ENCODE results near the gene DUSP12.

Gene DUSP12

GRCh38 chr1:161770250-161770649, 20.7 kb downstream of the DUSP12 start:
- no peak for DNase-seq

GRCh38 chr1:161771161-161771560, 21.6 kb downstream of the DUSP12 start:
- no peak for DNase-seq

- no peak for DNase-seq
Observed at GRCh38 chr1:161771973-161772372, 22.4 kb downstream of the DUSP12 start.

- DNase-seq, result peak; percentile 45 to 87 (median 69)
Observed at GRCh38 chr1:161772397-161772796, 22.8 kb downstream of the DUSP12 start.

GRCh38 chr1:161773791-161774190, 24.2 kb downstream of the DUSP12 start:
- no peak for DNase-seq

GRCh38 chr1:161777261-161777660, 27.7 kb downstream of the DUSP12 start:
- DNase-seq, result no peak

- DNase-seq, result no peak
Observed at GRCh38 chr1:161778522-161778921, 28.9 kb downstream of the DUSP12 start.

- no peak for DNase-seq
Observed at GRCh38 chr1:161779393-161779792, 29.8 kb downstream of the DUSP12 start.

GRCh38 chr1:161781995-161782394, 32.4 kb downstream of the DUSP12 start:
- DNase-seq, result no peak

- DNase-seq, result no peak
Observed at GRCh38 chr1:161782886-161783285, 33.3 kb downstream of the DUSP12 start.

GRCh38 chr1:161784968-161785367, 35.4 kb downstream of the DUSP12 start:
- DNase-seq, result peak; percentile 40 to 61 (median 48)

GRCh38 chr1:161787355-161787754, 37.8 kb downstream of the DUSP12 start:
- DNase-seq, result no peak

GRCh38 chr1:161790587-161791317, 41.2 kb downstream of the DUSP12 start:
- DNase-seq, result no peak

- DNase-seq, result no peak
Observed at GRCh38 chr1:161791904-161792655, 42.5 kb downstream of the DUSP12 start.

GRCh38 chr1:161792740-161793139, 43.2 kb downstream of the DUSP12 start:
- DNase-seq, result peak; percentile 19 to 73 (median 55)

- no peak for DNase-seq
Observed at GRCh38 chr1:161799792-161800191, 50.2 kb downstream of the DUSP12 start.

GRCh38 chr1:161801955-161802354, 52.4 kb downstream of the DUSP12 start:
- DNase-seq, result no peak

- no peak for DNase-seq
Observed at GRCh38 chr1:161803181-161803580, 53.6 kb downstream of the DUSP12 start.

- no peak for DNase-seq
Observed at GRCh38 chr1:161805399-161806197, 56.0 kb downstream of the DUSP12 start.

Measured in suppressor macrophage (primary cell).